Neural progenitor cell (in vitro differentiated cells): ENCODE data around the gene WSCD2. TPM values are rescaled to one million over a fixed set of nuclear protein-coding genes. Genes with fewer than 3 reads are reported as not detected.
A peak's percentile ranks its signal among the peaks of the same experiment; 100 is the strongest.

ENCODE experiments used
- DNase-seq: peaks from one replicate; pipeline ENCODE4 v3.0.0-alpha.2; 2016; ENCODE audit warnings: low spot score
- H2AFZ ChIP-seq: fragments of 200-600 bp; sonication (generic); replicated peaks from 2 replicates; pipeline ENCODE4 v1.6.1; 2016; ENCODE audit warnings: antibody characterized with exemption
- H3F3A ChIP-seq: fragments of 200-600 bp; sonication (generic); 2 replicates; pipeline ENCODE4 v1.6.1; 2016; ENCODE audit warnings: antibody characterized with exemption, low read depth
- H3K27ac ChIP-seq: fragments of 200-600 bp; sonication (generic); 2 replicates; pipeline ENCODE4 v1.5.1; 2016; ENCODE audit warnings: mild to moderate bottlenecking
- H3K27me3 ChIP-seq: fragments of 200-600 bp; sonication (generic); 2 replicates; pipeline ENCODE4 v1.6.1; 2016; ENCODE audit warnings: mild to moderate bottlenecking, moderate library complexity
- H3K36me3 ChIP-seq: fragments of 200-600 bp; sonication (generic); 2 replicates; pipeline ENCODE4 v1.5.1; 2016
- H3K4me1 ChIP-seq: fragments of 200-600 bp; sonication (generic); 2 replicates; pipeline ENCODE4 v1.6.1; 2016; ENCODE audit warnings: mixed run types
- H3K4me2 ChIP-seq: fragments of 200-600 bp; sonication (generic); 2 replicates; pipeline ENCODE4 v1.6.1; 2016
- H3K4me3 ChIP-seq: fragments of 200-600 bp; sonication (generic); 2 replicates; pipeline ENCODE4 v1.5.1; 2016
- H3K79me2 ChIP-seq: fragments of 200-600 bp; sonication (generic); 2 replicates; pipeline ENCODE4 v1.6.1; 2016; ENCODE audit warnings: low read depth
- H3K9ac ChIP-seq: fragments of 200-600 bp; sonication (generic); 2 replicates; pipeline ENCODE4 v1.6.1; 2016
- H3K9me3 ChIP-seq: fragments of 200-600 bp; sonication (generic); 2 replicates; pipeline ENCODE4 v1.5.1; 2016; ENCODE audit warnings: low read depth
- H4K20me1 ChIP-seq: fragments of 200-600 bp; sonication (generic); 2 replicates; pipeline ENCODE4 v1.6.1; 2016; ENCODE audit warnings: low read depth
- H3K27ac Mint-ChIP-seq: 3 replicates; pipeline ENCODE4 v1.8.0; 2021; ENCODE audit warnings: mixed read lengths
- H3K27me3 Mint-ChIP-seq: 2 replicates; pipeline ENCODE4 v1.8.0; 2022; ENCODE audit warnings: low read depth, mild to moderate bottlenecking, inconsistent platforms, moderate library complexity, mixed read lengths; ENCODE audit not compliant: insufficient read depth
- H3K36me3 Mint-ChIP-seq: 3 replicates; pipeline ENCODE4 v1.8.0; 2021; ENCODE audit warnings: mixed read lengths
- H3K4me1 Mint-ChIP-seq: 3 replicates; pipeline ENCODE4 v1.8.0; 2021; ENCODE audit warnings: mixed read lengths
- H3K4me3 Mint-ChIP-seq: 3 replicates; pipeline ENCODE4 v1.8.0; 2021; ENCODE audit warnings: mild to moderate bottlenecking, moderate library complexity, mixed read lengths
- H3K9me3 Mint-ChIP-seq: 3 replicates; pipeline ENCODE4 v1.8.0; 2020; ENCODE audit warnings: mixed read lengths
- CTCF ChIP-seq: fragments of 200-600 bp; sonication (generic); IDR thresholded peaks from 2 replicates; pipeline ENCODE4 v1.5.1; 2017; ENCODE audit warnings: antibody characterized with exemption, mild to moderate bottlenecking
- EZH2 ChIP-seq: fragments of 200-600 bp; sonication (generic); IDR thresholded peaks from 2 replicates; pipeline ENCODE4 v1.6.1; 2017; ENCODE audit warnings: antibody characterized with exemption, mild to moderate bottlenecking, moderate library complexity
- EZH2phosphoT487 ChIP-seq: fragments of 200-600 bp; sonication (generic); IDR thresholded peaks from 2 replicates; pipeline ENCODE4 v1.6.1; 2017; ENCODE audit warnings: antibody characterized with exemption
- total RNA-seq: library from RNA; depleted of rRNA; stranded (reverse); fragments of >200 nt; gene quantifications from 2 replicates; pipeline ENCODE4 v1.2.3, GENCODE V29; 2015; ENCODE audit warnings: low replicate concordance

WSCD2 gene
- total RNA-seq, 1 donor from 2014 or later: 6.6 TPM

DNA sequence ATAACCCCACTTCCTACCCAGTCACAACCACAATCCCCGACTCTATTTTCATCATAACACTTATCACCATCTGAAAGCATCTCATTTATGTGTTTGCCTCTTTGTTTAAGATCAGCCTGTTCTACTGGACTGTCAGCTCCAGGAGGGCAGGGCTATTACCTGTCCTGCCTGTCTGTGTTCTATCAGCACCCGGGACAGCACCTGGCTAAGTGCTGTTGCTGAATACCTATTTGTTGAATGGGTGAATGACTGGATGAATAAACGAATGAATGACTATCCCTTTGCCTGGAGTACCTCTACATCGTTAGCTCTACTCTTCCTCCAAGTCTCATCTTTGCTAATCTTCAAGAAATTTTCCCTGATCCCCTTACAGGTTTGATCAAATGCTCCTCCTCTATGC lies 69.0 kb downstream of the WSCD2 start:
- DNase-seq: peak; percentile 26
- Histone ChIP-seq H3K27ac (no peak overlapping the region), H3K36me3 (no peaks in the 10 kb centered on the region), H3K4me3 (no peak overlapping the region), H3K4me2 (no peak overlapping the region), H3K9ac (no peak overlapping the region), H3K4me1 (no peaks in the 10 kb centered on the region), H3K9me3 (no peaks in the 10 kb centered on the region), H3F3A (no peaks in the 10 kb centered on the region), H4K20me1 (peaks cover 7% of the 10 kb centered on the region), H3K79me2 (no peaks in the 10 kb centered on the region), H2AFZ (no peak overlapping the region), H3K27me3 (no peaks in the 10 kb centered on the region)
- no peak overlapping the region for H3K27ac Mint-ChIP-seq
- peaks cover 25% of the 10 kb centered on the region for H3K27me3 Mint-ChIP-seq
- H3K4me3 Mint-ChIP-seq: no peak overlapping the region
- no peaks in the 10 kb centered on the region for H3K4me1 Mint-ChIP-seq
- TF ChIP-seq CTCF (no peak), EZH2 (no peak), EZH2phosphoT487 (no peak)
- H3K9me3 Mint-ChIP-seq: no peaks in the 10 kb centered on the region
- H3K36me3 Mint-ChIP-seq: no peaks in the 10 kb centered on the region

DNA sequence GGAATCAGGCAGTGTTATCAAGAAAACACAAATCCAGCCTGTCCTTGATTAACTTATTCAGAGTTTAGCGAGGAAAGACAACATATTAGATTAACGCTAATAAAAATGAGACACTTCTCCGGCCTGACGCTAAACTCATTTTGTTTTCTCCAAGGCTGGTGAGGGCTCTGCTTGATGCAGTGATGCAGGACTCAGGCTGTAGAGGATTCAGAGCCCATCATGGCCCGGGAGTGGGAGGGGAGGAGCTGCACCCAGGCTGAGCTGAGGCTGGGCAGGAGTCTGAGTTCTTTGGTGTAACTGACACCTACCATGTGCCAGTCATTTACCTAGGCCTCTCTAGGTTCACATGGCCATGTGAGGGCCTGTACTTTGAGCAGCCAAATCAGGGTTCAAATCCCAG lies 70.0 kb downstream of the WSCD2 start:
- Histone ChIP-seq H3K9ac (no peak overlapping the region), H3K4me3 (no peak overlapping the region), H3K36me3 (no peaks in the 10 kb centered on the region), H4K20me1 (peaks cover 5% of the 10 kb centered on the region), H3K79me2 (no peaks in the 10 kb centered on the region), H3K4me1 (no peaks in the 10 kb centered on the region), H3K27me3 (no peaks in the 10 kb centered on the region), H3F3A (no peaks in the 10 kb centered on the region), H3K9me3 (no peaks in the 10 kb centered on the region), H2AFZ (no peak overlapping the region), H3K27ac (no peak overlapping the region), H3K4me2 (no peak overlapping the region)
- H3K4me1 Mint-ChIP-seq: no peaks in the 10 kb centered on the region
- H3K4me3 Mint-ChIP-seq: no peak overlapping the region
- H3K36me3 Mint-ChIP-seq: no peaks in the 10 kb centered on the region
- H3K9me3 Mint-ChIP-seq: peaks cover 2% of the 10 kb centered on the region
- TF ChIP-seq CTCF (no peak), EZH2phosphoT487 (no peak), EZH2 (no peak)
- peaks cover 21% of the 10 kb centered on the region for H3K27me3 Mint-ChIP-seq
- no peak overlapping the region for H3K27ac Mint-ChIP-seq
- no peak for DNase-seq

DNA sequence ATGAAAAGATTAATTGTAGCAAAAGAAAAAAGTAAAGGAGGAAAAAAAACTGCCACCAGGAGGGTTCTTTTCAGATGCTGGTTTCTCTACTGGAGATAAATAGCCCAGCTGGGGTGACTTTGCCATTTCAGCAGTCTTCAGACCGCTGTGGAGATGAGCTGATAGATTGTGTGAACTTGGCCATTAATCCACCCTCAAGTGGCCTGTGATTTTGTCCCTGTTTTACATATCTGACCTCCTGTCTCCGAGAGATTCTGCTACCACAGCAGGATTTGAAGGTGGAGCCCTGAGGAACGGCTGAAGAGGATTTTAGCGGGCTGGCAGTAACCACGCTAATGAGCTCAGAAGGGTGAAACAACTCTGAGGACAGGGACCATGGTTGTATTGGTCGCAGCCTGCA lies 72.7 kb downstream of the WSCD2 start:
- no peak overlapping the region for H3K9ac ChIP-seq
- peaks cover 4% of the 10 kb centered on the region for H4K20me1 ChIP-seq
- peaks cover 17% of the 10 kb centered on the region for H3K27me3 Mint-ChIP-seq
- H3F3A ChIP-seq: no peaks in the 10 kb centered on the region
- peaks cover 2% of the 10 kb centered on the region for H3K9me3 Mint-ChIP-seq
- no peak overlapping the region for H3K27ac Mint-ChIP-seq
- H3K9me3 ChIP-seq: no peaks in the 10 kb centered on the region
- no peak for TF ChIP-seq EZH2phosphoT487
- TF ChIP-seq EZH2: no peak
- no peak for TF ChIP-seq CTCF
- no peak overlapping the region for H2AFZ ChIP-seq
- no peaks in the 10 kb centered on the region for H3K4me1 Mint-ChIP-seq
- no peak overlapping the region for H3K4me3 Mint-ChIP-seq
- no peak for DNase-seq
- no peak overlapping the region for H3K4me2 ChIP-seq
- H3K4me1 ChIP-seq: no peaks in the 10 kb centered on the region
- H3K36me3 ChIP-seq: no peaks in the 10 kb centered on the region
- no peaks in the 10 kb centered on the region for H3K27me3 ChIP-seq
- H3K4me3 ChIP-seq: no peak overlapping the region
- H3K36me3 Mint-ChIP-seq: no peaks in the 10 kb centered on the region
- no peak overlapping the region for H3K27ac ChIP-seq
- H3K79me2 ChIP-seq: no peaks in the 10 kb centered on the region
